Mucosa of stomach (tissue), 1 donor: ENCODE results near the gene KCNQ2.

Source experiments
- H3K27me3 ChIP-seq: one replicate; pipeline ENCODE4 v1.7.0; 2013; ENCODE audit warnings: mild to moderate bottlenecking, low read length; ENCODE audit not compliant: control insufficient read depth, insufficient read depth
- H3K36me3 ChIP-seq: one replicate; pipeline ENCODE4 v1.7.0; 2013; ENCODE audit warnings: low read length; ENCODE audit not compliant: control insufficient read depth, insufficient read depth
- H3K4me1 ChIP-seq: one replicate; pipeline ENCODE4 v1.7.0; 2013; ENCODE audit warnings: mild to moderate bottlenecking, low read length; ENCODE audit not compliant: control insufficient read depth, insufficient read depth
- H3K4me3 ChIP-seq: one replicate; pipeline ENCODE4 v1.7.0; 2013; ENCODE audit warnings: low read length
- H3K9ac ChIP-seq: one replicate; pipeline ENCODE4 v1.7.0; 2013; ENCODE audit warnings: mild to moderate bottlenecking, low read length, moderate library complexity
- H3K9me3 ChIP-seq: one replicate; pipeline ENCODE4 v1.7.0; 2013; ENCODE audit warnings: mild to moderate bottlenecking, low read length, moderate library complexity; ENCODE audit not compliant: control insufficient read depth
- donor health status: Pancreatic carcinoma.

Gene KCNQ2

DNA sequence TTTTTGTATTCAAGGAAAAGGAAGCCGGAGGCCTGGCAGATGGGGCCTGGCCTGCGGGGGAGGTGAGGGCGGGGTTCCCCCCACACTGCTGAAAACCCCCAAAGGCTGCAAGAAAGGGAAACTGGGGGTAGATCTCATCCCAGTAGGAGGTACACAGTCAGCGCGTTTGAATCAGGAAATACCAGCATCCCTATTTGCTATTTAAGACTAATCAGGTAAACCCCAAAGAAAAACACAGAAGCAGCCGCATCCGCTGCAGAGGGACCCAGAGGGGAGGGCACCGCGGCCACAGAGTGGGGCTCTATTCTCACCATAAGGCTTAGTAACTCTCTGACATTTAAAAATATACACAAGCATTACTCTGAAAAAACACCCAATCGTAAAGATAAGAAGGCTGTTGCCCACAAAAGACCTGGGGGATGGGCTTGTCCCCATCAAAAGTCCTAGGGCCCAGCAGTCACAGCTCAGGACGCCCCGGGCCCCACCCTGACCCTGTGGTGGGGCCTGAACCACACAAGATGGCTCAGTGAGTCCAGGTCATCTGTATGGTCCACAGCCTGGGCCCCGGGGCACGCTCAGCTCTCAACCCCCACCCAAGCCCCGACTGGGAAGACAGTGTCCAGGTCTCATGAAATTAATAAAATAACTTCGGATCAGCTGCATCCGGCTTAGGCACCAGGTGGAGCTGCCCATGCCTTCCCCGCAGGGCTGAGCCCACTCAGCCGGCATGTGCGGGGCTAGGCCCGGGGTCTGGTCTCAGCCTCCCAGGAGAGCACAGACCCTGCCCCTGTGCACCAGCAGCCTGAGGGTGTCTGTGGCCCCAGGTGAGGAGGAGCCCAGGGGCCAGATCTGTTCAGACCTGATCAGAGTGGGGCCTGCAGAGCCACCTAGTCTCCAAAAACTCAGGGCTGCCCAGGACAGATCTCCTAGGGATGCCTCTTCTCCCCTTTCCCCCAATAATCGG, 31.0 kb downstream of the KCNQ2 start:
- no peak overlapping the region for H3K9ac ChIP-seq
- no peaks in the 10 kb centered on the region for H3K4me1 ChIP-seq
- no peaks in the 10 kb centered on the region for H3K9me3 ChIP-seq
- no peaks in the 10 kb centered on the region for H3K27me3 ChIP-seq
- no peak overlapping the region for H3K4me3 ChIP-seq
- H3K36me3 ChIP-seq: no peaks in the 10 kb centered on the region

DNA sequence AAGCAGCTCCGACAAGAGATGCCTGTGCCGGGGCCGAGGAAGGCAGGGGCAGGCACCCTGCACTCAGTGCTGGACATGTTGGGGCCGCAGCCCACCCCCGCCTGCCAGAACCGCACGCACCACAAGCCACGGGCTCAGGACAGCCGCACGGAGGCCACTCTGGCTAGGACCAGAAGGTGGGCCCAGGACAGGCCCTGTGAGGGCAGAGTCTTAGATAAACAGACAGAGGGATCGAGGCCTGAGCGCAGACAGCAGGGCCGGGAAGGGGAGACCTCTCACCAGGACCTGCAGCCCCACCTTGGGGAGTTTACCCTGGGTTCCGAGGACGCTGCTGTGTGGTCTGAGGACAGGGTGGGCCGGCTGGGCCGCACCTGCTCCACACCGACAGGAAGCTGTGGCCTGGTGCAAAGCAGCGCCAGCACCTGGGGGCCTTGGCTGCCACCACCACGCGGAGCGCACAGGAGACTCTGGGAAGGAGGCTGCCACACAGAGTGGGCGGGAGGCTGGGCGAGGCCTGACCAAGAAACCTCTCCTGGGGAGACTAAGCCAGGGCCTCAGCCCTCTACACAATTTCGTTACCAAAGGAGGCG, 32.0 kb downstream of the KCNQ2 start:
- H3K27me3 ChIP-seq: no peaks in the 10 kb centered on the region
- H3K4me3 ChIP-seq: no peak overlapping the region
- no peaks in the 10 kb centered on the region for H3K36me3 ChIP-seq
- H3K4me1 ChIP-seq: no peaks in the 10 kb centered on the region
- no peak overlapping the region for H3K9ac ChIP-seq
- no peaks in the 10 kb centered on the region for H3K9me3 ChIP-seq

DNA sequence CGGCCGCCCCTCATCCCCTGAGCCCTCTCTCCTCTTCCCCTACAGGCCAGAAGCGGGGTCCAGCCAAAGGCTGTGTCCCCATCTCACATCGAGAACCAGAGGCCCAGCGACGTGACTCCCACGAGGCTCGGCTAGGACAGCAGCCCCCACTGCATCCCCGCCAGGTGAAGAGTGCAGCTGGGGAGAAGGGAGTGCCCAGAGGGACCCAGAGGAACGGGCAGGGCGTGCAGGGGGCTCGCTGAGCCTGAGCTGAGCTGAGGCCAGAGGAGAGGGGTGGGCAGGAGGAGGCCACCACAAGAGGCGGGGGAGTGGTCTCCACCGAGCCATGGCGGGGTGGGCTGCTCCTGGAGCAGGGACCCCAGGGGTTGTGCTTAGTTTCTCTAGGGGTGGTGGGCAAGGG, 32.6 kb downstream of the KCNQ2 start:
- Histone ChIP-seq H3K9ac (no peak overlapping the region), H3K4me3 (no peak overlapping the region), H3K9me3 (no peaks in the 10 kb centered on the region), H3K4me1 (no peaks in the 10 kb centered on the region), H3K36me3 (no peaks in the 10 kb centered on the region), H3K27me3 (no peaks in the 10 kb centered on the region)

DNA sequence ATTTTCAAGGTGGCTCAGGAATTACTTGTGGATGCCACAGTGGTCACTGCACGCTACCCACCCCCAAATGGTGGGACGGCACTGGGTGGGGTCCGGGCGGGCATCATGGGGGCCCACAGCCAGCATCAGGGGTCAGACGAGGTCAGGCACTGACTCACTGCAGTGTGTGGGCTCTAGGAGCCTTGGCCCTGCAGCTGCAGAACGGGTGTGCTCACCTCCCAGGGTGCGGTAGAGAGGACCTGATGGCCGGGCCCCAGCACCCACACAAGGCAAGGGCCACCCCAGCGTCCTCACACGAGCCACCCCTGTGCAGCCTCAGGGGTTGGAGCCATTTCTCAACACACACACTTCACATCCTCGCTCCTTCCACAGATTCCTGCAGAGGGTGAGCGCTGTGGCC, 34.3 kb downstream of the KCNQ2 start:
- no peak overlapping the region for H3K4me3 ChIP-seq
- H3K9me3 ChIP-seq: no peaks in the 10 kb centered on the region
- H3K9ac ChIP-seq: no peak overlapping the region
- no peaks in the 10 kb centered on the region for H3K4me1 ChIP-seq
- no peaks in the 10 kb centered on the region for H3K27me3 ChIP-seq
- no peaks in the 10 kb centered on the region for H3K36me3 ChIP-seq

DNA sequence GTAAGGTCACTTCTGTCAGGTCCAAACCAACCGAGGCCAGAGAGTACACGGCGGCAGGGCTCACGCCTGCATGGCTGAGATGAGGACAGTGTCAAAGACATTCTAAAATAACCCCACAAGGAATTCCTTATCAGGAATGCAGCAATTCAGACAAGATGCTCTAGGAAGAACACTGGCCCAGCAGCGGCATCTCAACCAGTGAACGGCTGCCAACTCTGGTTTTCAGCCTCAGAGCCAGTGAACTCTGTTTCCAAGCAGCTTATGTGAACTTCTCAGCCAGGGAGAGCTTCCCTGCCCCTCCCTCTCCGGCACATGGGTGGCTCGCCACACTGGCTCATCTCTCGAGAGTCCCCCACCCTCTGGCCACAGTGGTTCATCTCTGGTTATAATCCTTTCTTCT, 36.9 kb downstream of the KCNQ2 start:
- Histone ChIP-seq H3K36me3 (no peaks in the 10 kb centered on the region), H3K4me1 (no peaks in the 10 kb centered on the region), H3K9ac (no peak overlapping the region), H3K27me3 (no peaks in the 10 kb centered on the region), H3K9me3 (no peaks in the 10 kb centered on the region), H3K4me3 (no peak overlapping the region)

DNA sequence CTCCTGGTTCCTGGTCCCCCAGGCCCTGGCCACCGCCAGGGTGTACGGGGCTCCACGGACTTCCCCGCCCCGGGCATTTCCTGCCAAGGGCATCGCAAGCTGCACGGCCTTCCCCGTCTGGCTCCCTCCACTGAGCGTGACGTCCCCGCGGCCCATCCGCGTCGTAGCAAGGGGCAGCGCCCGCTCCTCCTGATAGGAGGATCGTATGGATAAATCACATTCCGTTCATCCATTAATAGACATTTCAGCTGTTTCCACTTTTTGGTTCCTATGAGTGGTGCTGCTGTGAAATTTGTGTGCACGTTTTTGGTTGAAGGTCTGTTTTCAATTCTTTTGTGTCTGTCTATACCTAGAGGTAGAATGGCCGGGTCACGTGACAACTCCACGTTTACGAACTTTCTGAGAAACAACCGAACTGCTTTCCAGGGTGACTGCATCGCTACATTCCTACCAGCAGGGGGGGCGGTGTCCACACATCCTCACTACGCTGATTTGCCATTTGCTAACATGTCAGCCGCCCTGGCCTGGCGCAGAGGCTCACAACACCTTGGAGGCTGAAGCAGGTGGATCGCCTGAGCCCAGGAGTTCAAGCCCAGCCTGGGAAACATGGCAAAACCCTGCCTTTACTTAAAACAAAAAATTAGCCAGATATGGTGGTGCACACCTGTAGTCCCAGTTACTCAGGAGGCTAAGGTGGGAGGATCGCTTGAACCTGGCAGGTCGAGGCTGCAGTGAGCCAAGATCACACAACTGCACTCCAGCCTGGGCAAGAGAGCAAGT, 37.7 kb downstream of the KCNQ2 start:
- Histone ChIP-seq H3K36me3 (no peaks in the 10 kb centered on the region), H3K27me3 (no peaks in the 10 kb centered on the region), H3K4me1 (no peaks in the 10 kb centered on the region), H3K4me3 (no peak overlapping the region), H3K9me3 (no peaks in the 10 kb centered on the region), H3K9ac (no peak overlapping the region)

DNA sequence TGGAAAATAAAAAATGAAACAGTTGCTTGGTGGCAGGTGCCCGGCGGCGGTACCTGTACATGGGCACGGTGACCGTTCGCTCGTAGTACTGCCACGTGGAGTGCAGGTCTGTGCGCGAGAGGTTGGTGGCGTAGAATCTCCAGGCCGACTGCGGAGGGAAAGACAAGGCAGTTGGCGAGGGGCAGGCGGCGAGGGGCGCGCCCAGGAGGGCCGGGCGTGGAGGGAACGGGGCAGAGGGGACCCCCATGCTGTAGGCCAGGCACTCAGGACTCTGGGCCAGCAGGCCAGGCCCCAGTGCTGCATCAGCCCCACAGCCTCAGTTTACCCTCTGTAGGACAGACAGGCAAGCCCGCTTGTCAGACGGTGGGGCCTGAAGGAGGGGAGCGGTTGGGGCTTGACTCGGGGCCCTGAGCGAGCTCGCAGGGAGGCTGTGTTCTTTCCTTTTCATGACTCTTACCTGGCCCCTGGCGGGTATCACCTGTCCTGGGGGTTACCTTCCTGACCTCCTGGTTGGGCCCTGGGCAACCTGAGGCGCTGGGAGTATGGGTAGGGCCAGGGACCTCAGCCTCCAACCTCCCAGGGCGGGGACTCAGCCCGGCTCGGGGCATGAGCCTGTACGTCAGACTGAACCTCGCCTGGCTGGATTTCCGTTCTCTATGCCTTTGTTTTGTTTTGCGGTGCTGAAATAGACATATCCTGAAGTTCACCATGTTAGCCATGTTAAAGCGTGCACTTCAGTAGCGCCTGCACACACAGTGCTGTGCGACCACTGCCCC, 38.5 kb downstream of the KCNQ2 start:
- H3K9me3 ChIP-seq: no peaks in the 10 kb centered on the region
- H3K4me3 ChIP-seq: no peak overlapping the region
- no peaks in the 10 kb centered on the region for H3K36me3 ChIP-seq
- H3K27me3 ChIP-seq: no peaks in the 10 kb centered on the region
- H3K9ac ChIP-seq: no peak overlapping the region
- H3K4me1 ChIP-seq: no peaks in the 10 kb centered on the region

DNA sequence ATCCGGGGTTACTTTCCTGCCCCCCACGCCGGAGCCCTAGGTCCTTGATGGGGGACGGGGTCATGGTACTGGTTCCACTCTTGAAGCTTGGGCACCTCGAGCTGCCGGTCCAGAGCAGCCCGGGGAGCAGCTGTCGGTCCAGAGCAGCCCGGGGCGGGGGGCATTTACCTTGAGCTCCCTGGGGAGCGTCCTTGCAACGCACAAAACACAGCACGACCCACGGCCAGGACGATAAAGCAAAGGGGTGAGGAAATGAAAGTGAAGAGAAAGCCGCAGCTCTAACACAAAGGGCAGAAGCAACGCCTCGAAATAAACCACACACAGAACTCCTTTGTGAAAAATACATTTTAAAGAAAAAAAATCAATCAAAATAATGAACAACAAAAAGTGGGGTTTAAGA, 39.1 kb downstream of the KCNQ2 start:
- Histone ChIP-seq H3K9ac (no peak overlapping the region), H3K4me1 (no peaks in the 10 kb centered on the region), H3K9me3 (no peaks in the 10 kb centered on the region), H3K4me3 (no peak overlapping the region), H3K36me3 (no peaks in the 10 kb centered on the region), H3K27me3 (no peaks in the 10 kb centered on the region)

DNA sequence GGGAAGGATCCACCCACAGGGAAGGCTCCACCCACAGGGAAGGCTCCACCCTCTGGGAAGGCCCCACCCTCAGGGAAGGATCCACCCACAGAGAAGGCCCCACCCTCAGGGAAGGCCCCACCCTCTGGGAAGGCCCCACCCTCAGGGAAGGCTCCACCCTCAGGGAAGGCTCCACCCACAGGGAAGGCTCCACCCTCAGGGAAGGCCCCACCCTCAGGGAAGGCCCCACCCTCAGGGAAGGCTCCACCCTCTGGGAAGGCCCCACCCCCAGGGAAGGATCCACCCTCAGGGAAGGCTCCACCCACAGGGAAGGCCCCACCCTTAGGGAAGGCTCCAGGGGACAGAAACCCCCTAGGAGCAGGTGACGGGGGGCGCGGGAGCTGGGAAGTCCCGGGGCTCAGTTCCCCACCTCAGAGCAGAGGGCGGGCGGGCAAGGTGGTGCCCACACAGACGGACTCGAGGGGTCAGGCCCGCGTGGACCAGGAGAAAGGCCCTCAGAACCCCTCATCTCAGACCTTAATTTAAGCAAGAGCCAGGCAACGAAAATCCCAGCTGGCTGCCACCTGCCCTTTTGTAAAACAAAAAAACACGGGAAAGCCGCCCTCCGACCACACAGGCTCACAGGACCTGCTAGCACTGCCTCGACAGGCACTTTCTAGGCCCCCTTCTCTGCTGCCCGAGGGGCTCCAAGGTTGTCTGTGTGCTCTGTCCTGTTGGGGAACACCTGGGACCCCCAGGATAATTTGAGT, 39.7 kb downstream of the KCNQ2 start:
- no peaks in the 10 kb centered on the region for H3K4me1 ChIP-seq
- no peak overlapping the region for H3K9ac ChIP-seq
- H3K27me3 ChIP-seq: no peaks in the 10 kb centered on the region
- no peaks in the 10 kb centered on the region for H3K36me3 ChIP-seq
- H3K4me3 ChIP-seq: no peak overlapping the region
- H3K9me3 ChIP-seq: no peaks in the 10 kb centered on the region

DNA sequence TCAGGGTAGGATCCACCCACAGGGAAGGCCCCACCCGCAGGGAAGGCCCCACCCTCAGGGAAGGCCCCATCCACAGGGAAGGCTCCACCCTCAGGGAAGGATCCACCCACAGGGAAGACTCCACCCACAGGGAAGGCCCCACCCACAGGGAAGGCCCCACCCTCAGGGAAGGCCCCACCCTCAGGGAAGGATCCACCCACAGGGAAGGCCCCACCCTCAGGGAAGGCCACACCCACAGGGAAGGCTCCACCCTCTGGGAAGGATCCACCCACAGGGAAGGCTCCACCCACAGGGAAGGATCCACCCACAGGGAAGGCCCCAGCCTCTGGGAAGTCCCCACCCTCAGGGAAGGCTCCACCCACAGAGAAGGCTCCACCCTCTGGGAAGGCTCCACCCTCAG, 40.5 kb downstream of the KCNQ2 start:
- Histone ChIP-seq H3K4me3 (no peak overlapping the region), H3K9me3 (no peaks in the 10 kb centered on the region), H3K4me1 (no peaks in the 10 kb centered on the region), H3K9ac (no peak overlapping the region), H3K27me3 (no peaks in the 10 kb centered on the region), H3K36me3 (no peaks in the 10 kb centered on the region)

DNA sequence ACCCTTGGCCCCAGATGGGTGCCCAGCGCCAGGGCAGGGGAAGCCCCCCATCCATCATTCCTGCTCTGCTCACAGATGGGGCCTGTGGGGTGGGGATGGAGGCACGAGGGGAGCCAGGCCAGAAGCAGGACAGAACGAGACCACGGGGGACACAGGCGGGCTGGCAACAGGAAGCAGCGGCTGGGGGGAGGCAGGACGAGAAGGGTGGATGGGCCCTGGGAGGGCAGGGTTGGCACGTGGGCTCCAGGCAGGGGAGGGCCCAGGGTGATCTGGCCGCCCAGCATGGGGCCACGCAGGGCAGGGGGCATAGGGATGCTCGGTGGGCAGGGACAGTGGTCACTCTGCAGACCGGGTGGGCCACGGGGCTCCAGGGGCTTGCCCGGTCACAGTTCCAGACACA, 41.6 kb downstream of the KCNQ2 start:
- no peaks in the 10 kb centered on the region for H3K36me3 ChIP-seq
- H3K4me1 ChIP-seq: no peaks in the 10 kb centered on the region
- H3K9me3 ChIP-seq: no peaks in the 10 kb centered on the region
- no peak overlapping the region for H3K9ac ChIP-seq
- no peak overlapping the region for H3K4me3 ChIP-seq
- H3K27me3 ChIP-seq: no peaks in the 10 kb centered on the region
